ENCODE results near the gene DPYD.

The DPYD gene

DNA sequence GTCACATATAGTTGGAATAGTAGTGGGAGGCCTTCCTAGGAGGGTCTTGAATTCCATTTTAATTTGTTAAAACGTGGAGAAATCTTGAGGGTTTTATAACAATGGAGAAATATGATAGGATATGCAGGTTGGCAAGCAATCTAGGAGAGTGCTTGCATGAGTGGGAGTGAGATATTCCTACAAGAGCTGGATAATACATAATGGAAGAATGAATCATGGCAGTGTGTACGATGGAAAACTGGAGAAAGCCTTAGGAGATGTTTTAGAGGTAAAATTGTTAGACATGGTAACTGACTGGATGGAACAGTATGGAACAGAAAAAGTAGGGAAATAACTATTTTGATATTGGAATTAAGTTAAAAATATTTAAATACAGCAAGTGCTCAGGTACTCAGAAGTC is 846.9 kb downstream of the DPYD start:
- DNase-seq, result no peak

DNA sequence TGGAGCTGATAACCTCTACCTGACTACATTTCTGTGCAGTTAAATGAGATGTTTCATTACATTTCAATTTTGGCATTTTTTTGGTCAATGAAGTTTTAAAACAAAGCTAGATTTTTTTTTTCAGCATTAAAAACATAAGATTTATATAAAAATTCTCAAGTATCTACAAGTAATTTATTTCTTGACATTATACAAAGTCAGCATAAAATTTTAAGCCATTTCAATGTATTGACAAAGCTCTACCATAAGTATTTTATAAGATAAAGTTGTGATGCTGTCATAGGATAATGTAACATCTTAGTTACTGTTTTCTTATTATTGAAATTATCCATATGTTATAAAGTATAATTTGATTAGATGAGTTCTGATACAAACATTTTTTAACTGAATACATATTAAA is 847.7 kb downstream of the DPYD start:
- no peak for DNase-seq

- no peak for DNase-seq
These were observed 849.7 kb downstream of the DPYD start for GRCh38 chr1:97071173-97071572.

GRCh38 chr1:97070376-97070775 is 850.5 kb downstream of the DPYD start:
- DNase-seq, result no peak

DNA sequence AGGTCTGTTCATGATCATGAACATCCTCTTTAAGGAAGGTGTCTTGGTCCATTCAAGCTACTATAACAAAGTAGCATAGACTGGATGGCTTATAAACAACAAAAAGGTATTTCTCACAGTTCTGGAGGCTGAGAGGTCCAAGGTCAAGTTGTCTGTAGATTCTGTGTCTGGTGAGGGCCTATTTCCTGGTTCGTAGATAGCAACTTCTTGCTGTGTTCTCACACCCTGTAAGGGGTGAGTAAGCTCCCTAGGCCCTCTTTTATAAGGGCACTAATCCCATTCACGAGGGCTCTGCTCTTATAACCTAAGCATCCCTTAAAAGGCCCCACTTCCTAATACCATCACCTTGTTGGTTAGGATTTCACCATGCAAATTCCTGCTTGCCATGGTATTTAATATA is 851.5 kb downstream of the DPYD start:
- no peak for DNase-seq

GRCh38 chr1:97066860-97067259 is 854.0 kb downstream of the DPYD start:
- no peak for DNase-seq

GRCh38 chr1:97063532-97063931 is 857.3 kb downstream of the DPYD start:
- no peak for DNase-seq

GRCh38 chr1:97061604-97062003 is 859.2 kb downstream of the DPYD start:
- DNase-seq, result no peak

DNA sequence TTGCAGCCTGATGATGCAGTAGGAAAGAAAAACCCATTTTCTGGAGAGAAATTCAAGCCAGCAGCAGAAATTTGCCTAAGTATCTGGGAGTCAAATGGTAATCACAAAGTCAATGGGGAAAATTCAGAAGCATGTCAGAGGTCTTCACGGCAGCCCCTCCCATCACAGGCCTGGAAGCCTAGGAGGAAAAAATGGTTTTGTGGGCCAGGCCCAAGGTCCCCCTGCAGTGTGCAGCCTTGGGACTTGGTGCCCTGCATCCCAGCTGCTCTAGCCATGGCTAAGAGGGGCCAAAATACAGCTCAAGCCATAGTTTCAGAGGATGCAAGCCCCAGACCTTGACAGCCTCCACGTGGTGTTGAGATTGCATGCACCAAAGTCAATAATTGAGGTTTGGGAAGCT is 864.4 kb downstream of the DPYD start:
- no peak for DNase-seq

DNA sequence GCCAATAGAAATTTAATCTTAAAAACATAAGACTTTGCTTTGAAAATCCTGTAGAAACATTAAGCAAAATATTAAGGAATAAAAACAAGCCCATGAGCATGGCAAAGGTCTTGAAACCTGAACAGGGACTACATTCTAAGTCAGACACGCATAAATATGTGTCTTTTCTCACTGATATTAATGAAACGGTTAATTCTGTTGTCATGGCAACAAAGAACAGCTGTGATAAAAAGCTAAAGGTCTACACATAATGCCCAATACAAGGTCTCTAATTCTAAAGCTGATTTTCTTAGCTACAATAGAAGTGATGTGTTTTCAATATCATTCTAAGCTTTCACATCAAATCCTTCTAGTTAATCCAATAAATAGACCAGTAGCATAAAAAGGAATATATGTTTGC is 867.6 kb downstream of the DPYD start:
- DNase-seq, result no peak

GRCh38 chr1:97051823-97052222 is 869.0 kb downstream of the DPYD start:
- DNase-seq, result no peak

GRCh38 chr1:97050506-97050905 is 870.3 kb downstream of the DPYD start:
- no peak for DNase-seq

- DNase-seq, result no peak
These were observed 873.4 kb downstream of the DPYD start for GRCh38 chr1:97047421-97047793.

- DNase-seq, result no peak
These were observed 873.9 kb downstream of the DPYD start for GRCh38 chr1:97046765-97047420.

- no peak for DNase-seq
These were observed 876.6 kb downstream of the DPYD start for GRCh38 chr1:97044159-97044760.

GRCh38 chr1:97042551-97042950 is 878.3 kb downstream of the DPYD start:
- DNase-seq, result no peak

- no peak for DNase-seq
These were observed 879.8 kb downstream of the DPYD start for GRCh38 chr1:97041026-97041425.

DNA sequence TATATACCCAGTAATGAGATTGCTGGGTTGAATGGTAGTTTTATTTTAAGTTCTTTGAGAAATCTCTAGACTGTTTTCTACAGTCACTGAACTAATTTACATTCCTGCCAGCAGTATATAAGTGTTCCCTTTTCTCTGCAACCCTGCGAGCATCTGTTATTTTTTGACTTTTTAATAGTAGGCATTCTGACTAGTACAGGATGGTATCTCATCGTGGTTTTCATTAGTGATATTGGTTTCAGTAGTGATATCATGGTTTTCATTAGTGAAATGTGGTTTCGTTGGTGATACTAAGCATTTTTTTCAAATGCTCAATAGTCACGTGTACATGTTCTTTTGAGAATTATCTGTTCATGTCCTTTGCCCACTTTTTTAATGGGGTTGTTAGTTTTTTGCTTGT is 882.4 kb downstream of the DPYD start:
- DNase-seq, result no peak

- no peak for DNase-seq
These were observed 886.2 kb downstream of the DPYD start for GRCh38 chr1:97034651-97035050.

- no peak for DNase-seq
These were observed 886.9 kb downstream of the DPYD start for GRCh38 chr1:97033949-97034348.

All from CD4-positive, alpha-beta T cell treated with Interleukin-17A for 1 hour (primary cell).